Kidney epithelial cell (primary cell): ENCODE measurements around the gene SERTAD1. TPM values are rescaled to one million over a fixed set of nuclear protein-coding genes. Genes with fewer than 3 reads are reported as not detected.

Experiments
- DNase-seq: peaks from one replicate; pipeline ENCODE4 v3.0.0-alpha.2; 2010; ENCODE audit warnings: low read depth
- H3K27me3 ChIP-seq: 2 replicates; pipeline ENCODE4 v1.6.0; 2011; ENCODE audit warnings: low read length; ENCODE audit not compliant: control insufficient read depth, insufficient read depth
- H3K36me3 ChIP-seq: 2 replicates; pipeline ENCODE4 v1.5.1; 2011; ENCODE audit warnings: low read length; ENCODE audit not compliant: control insufficient read depth, insufficient read depth
- H3K4me3 ChIP-seq: 2 replicates; pipeline ENCODE4 v1.5.1; 2011; ENCODE audit warnings: low read depth, mild to moderate bottlenecking, control low read depth, low read length
- CTCF ChIP-seq: IDR thresholded peaks from 2 replicates; pipeline ENCODE4 v1.5.1; 2011; ENCODE audit warnings: mild to moderate bottlenecking, moderate library complexity, low read length, control low read depth, inconsistent platforms; ENCODE audit not compliant: insufficient read depth, poor library complexity, severe bottlenecking
- total RNA-seq: library from RNA; depleted of rRNA; stranded (reverse); fragments of >200 nt; gene quantifications from 2 replicates; pipeline ENCODE4 v1.2.3, GENCODE V29; 2015

Gene SERTAD1
- total RNA-seq, 1 donor from 2014 or later = 12.3 TPM

GRCh38 chr19:40397568-40397906, 28.3 kb downstream of the SERTAD1 start:
- Histone ChIP-seq H3K4me3 (no peak overlapping the region), H3K36me3 (no peaks in the 10 kb centered on the region), H3K27me3 (peaks cover 20% of the 10 kb centered on the region)
- TF ChIP-seq CTCF = no peak
- DNase-seq = no peak

GRCh38 chr19:40396886-40397567, 28.8 kb downstream of the SERTAD1 start:
- no peak overlapping the region for H3K4me3 ChIP-seq
- TF ChIP-seq CTCF = no peak
- DNase-seq = no peak
- H3K36me3 ChIP-seq = no peaks in the 10 kb centered on the region
- H3K27me3 ChIP-seq = peaks cover 20% of the 10 kb centered on the region

DNA sequence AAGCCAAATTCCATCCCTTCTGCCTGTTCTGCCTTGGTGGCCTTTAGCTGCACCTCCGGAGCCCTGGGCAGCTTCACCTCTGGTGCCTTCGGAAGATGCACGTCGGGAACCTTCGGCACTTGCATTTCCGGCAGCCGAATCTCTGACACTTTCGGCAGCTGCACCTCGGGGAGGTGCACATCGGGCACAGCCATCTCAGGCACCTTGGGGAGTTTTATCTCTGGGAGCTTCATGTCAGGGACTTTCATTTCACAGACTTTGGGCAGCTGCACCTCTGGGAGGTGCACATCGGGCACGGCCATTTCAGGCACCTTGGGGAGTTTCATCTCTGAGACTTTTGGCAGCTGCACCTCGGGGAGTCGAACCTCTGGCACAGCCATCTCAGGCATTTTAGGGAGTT, 29.8 kb downstream of the SERTAD1 start:
- Histone ChIP-seq H3K36me3 (no peaks in the 10 kb centered on the region), H3K4me3 (no peak overlapping the region), H3K27me3 (peaks cover 20% of the 10 kb centered on the region)
- TF ChIP-seq CTCF = no peak
- DNase-seq = no peak

- Histone ChIP-seq H3K36me3 (no peaks in the 10 kb centered on the region), H3K4me3 (no peak overlapping the region), H3K27me3 (peaks cover 20% of the 10 kb centered on the region)
- no peak for DNase-seq
- TF ChIP-seq CTCF = no peak
These were observed 31.0 kb downstream of the SERTAD1 start for GRCh38 chr19:40394816-40395210.

DNA sequence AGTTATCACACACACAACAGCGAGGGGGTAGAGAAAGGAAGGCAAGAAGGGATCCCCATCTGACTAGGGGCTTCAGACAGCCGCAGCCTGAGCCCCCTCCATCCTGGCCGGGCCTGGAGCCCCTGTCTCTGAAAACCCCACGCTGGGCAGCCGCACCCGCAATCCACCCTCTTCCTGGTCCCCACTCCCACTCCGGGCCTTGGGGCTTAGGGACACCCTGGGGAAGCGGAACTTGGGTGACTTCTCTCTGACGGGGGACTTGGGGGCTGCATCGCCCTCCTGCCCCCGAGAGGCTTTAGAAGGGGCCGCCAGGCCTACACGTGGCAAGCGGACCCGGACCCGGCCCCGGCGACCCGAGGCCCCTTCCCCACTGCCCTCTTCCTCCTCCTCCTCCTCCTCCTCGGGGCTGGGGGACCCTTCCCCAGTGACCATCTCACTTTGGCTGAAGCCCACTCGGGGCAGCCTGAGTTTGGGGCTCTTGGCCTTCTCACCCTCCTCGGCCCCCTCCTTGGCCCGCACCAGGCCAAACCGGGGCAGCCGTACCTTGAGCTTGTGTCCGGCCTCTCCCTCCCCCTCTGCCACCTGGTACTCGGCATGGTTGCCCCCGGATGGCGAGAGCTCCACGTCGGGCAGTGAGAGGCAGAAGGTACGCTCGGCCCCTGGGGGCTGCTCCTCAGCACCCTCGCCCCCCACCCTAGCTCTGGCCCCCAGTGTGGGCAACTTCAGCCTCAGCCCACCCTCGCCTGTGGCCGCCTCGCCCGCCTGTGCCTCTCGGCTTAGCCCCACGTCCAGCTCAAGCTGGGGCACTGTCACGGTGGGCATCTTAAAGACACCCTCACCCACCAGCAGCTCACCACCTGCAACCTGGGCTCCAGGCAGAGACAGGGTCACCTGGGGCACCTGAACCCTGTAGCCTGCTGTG, 31.6 kb downstream of the SERTAD1 start:
- Histone ChIP-seq H3K4me3 (no peak overlapping the region), H3K36me3 (no peaks in the 10 kb centered on the region), H3K27me3 (peaks cover 20% of the 10 kb centered on the region)
- TF ChIP-seq CTCF = no peak
- no peak for DNase-seq
